Islet of Langerhans (tissue), 1 donor: Measurements from ENCODE around the gene ADGB.
"Not testable (repeated sequence)": the region's sequence is repeated elsewhere in the genome, so short reads cannot be mapped to it uniquely, and the experiment has no call there.

ENCODE experiments used
- FAIRE-seq: peaks from one replicate; lab custom pipeline; 2011; peaks lifted over from hg19 to GRCh38; lab: Jason Lieb, UNC

The ADGB gene

GRCh38 chr6:146827216-146827928 is 228.6 kb downstream of the ADGB start:
- no peak for FAIRE-seq

GRCh38 chr6:146829792-146830565 is 231.2 kb downstream of the ADGB start:
- FAIRE-seq, result no peak

GRCh38 chr6:146833157-146833556 is 234.4 kb downstream of the ADGB start:
- no peak for FAIRE-seq

GRCh38 chr6:146840216-146840615 is 241.4 kb downstream of the ADGB start:
- FAIRE-seq, result no peak

GRCh38 chr6:146840641-146841040 is 241.9 kb downstream of the ADGB start:
- FAIRE-seq, result no peak

GRCh38 chr6:146847426-146847825 is 248.7 kb downstream of the ADGB start:
- FAIRE-seq, result no peak

- FAIRE-seq, result no peak
Observed at GRCh38 chr6:146850238-146850896, 251.6 kb downstream of the ADGB start.

GRCh38 chr6:146850981-146851380 is 252.2 kb downstream of the ADGB start:
- FAIRE-seq, result no peak

GRCh38 chr6:146851837-146852236 is 253.1 kb downstream of the ADGB start:
- FAIRE-seq, result no peak

- FAIRE-seq, result not testable (repeated sequence)
Observed at GRCh38 chr6:146854521-146855255, 255.9 kb downstream of the ADGB start.

- no peak for FAIRE-seq
Observed at GRCh38 chr6:146855889-146856288, 257.1 kb downstream of the ADGB start.

- FAIRE-seq, result no peak
Observed at GRCh38 chr6:146856296-146856695, 257.5 kb downstream of the ADGB start.

GRCh38 chr6:146857180-146857979 is 258.6 kb downstream of the ADGB start:
- FAIRE-seq, result no peak

- FAIRE-seq, result no peak
Observed at GRCh38 chr6:146857980-146858347, 259.2 kb downstream of the ADGB start.

GRCh38 chr6:146859206-146859605 is 260.4 kb downstream of the ADGB start:
- FAIRE-seq, result no peak

- peak; percentile 75 for FAIRE-seq
Observed at GRCh38 chr6:146859795-146860495, 261.2 kb downstream of the ADGB start.

- no peak for FAIRE-seq
Observed at GRCh38 chr6:146860583-146860982, 261.8 kb downstream of the ADGB start.

- no peak for FAIRE-seq
Observed at GRCh38 chr6:146861029-146861563, 262.3 kb downstream of the ADGB start.

GRCh38 chr6:146861716-146862115 is 262.9 kb downstream of the ADGB start:
- FAIRE-seq, result no peak

- FAIRE-seq, result no peak
Observed at GRCh38 chr6:146862508-146862919, 263.7 kb downstream of the ADGB start.

GRCh38 chr6:146864300-146864699 is 265.5 kb downstream of the ADGB start:
- no peak for FAIRE-seq
